HG02981 (cell line): ENCODE results near the gene CPED1.

Experiments
- ATAC-seq: cut with Tn5 transposase; IDR thresholded peaks from one replicate; pipeline ENCODE4 v1.9.1; 2021; ENCODE audit warnings: mild to moderate bottlenecking, moderate library complexity; ENCODE audit not compliant: unreplicated experiment

Gene CPED1

GRCh38 chr7:121012170-121012874, 23.8 kb downstream of the CPED1 start:
- ATAC-seq: no peak

- no peak for ATAC-seq
Measured at GRCh38 chr7:121012919-121013318, 24.4 kb downstream of the CPED1 start.

GRCh38 chr7:121015560-121015959, 27.0 kb downstream of the CPED1 start:
- no peak for ATAC-seq

GRCh38 chr7:121016966-121017365, 28.5 kb downstream of the CPED1 start:
- no peak for ATAC-seq

- ATAC-seq: no peak
Measured at GRCh38 chr7:121017586-121017985, 29.1 kb downstream of the CPED1 start.

- no peak for ATAC-seq
Measured at GRCh38 chr7:121019018-121019417, 30.5 kb downstream of the CPED1 start.

- no peak for ATAC-seq
Measured at GRCh38 chr7:121020249-121020988, 31.9 kb downstream of the CPED1 start.

GRCh38 chr7:121020989-121021969, 32.8 kb downstream of the CPED1 start:
- no peak for ATAC-seq

- no peak for ATAC-seq
Measured at GRCh38 chr7:121023194-121023593, 34.7 kb downstream of the CPED1 start.

- no peak for ATAC-seq
Measured at GRCh38 chr7:121023683-121024511, 35.4 kb downstream of the CPED1 start.

- no peak for ATAC-seq
Measured at GRCh38 chr7:121024611-121025010, 36.1 kb downstream of the CPED1 start.

GRCh38 chr7:121026159-121026558, 37.6 kb downstream of the CPED1 start:
- no peak for ATAC-seq

GRCh38 chr7:121026577-121027111, 38.1 kb downstream of the CPED1 start:
- ATAC-seq: no peak

- no peak for ATAC-seq
Measured at GRCh38 chr7:121027761-121028669, 39.5 kb downstream of the CPED1 start.

- no peak for ATAC-seq
Measured at GRCh38 chr7:121029302-121029701, 40.8 kb downstream of the CPED1 start.

GRCh38 chr7:121030308-121030707, 41.8 kb downstream of the CPED1 start:
- ATAC-seq: no peak

- no peak for ATAC-seq
Measured at GRCh38 chr7:121032645-121033460, 44.3 kb downstream of the CPED1 start.

GRCh38 chr7:121034929-121035328, 46.4 kb downstream of the CPED1 start:
- no peak for ATAC-seq
